Activated CD8-positive, alpha-beta memory T cell treated with anti-CD3 and anti-CD28 coated beads for 1 hour (primary cell): ENCODE measurements around the gene CTLA4.

Experiments used
- DNase-seq, 2 donors: peaks; one replicate each; pipeline ENCODE4 v3.0.0-alpha.2; 2020; ENCODE audit warnings: low read depth in 1 of 2; ENCODE audit errors: extremely low read depth in 1 of 2

CTLA4 gene

GRCh38 chr2:203889944-203890343 is 22.4 kb downstream of the CTLA4 start:
- DNase-seq = no peak

- DNase-seq = no peak
Observed at GRCh38 chr2:203890733-203891132, 23.2 kb downstream of the CTLA4 start.

- DNase-seq = no peak
Observed at GRCh38 chr2:203891474-203891873, 23.9 kb downstream of the CTLA4 start.

- no peak for DNase-seq
Observed at GRCh38 chr2:203892207-203892606, 24.6 kb downstream of the CTLA4 start.

GRCh38 chr2:203893401-203893800 is 25.8 kb downstream of the CTLA4 start:
- DNase-seq = no peak

GRCh38 chr2:203893840-203894239 is 26.3 kb downstream of the CTLA4 start:
- no peak for DNase-seq

GRCh38 chr2:203894262-203894661 is 26.7 kb downstream of the CTLA4 start:
- DNase-seq = no peak

GRCh38 chr2:203897544-203897943 is 30.0 kb downstream of the CTLA4 start:
- no peak for DNase-seq

- DNase-seq = no peak
Observed at GRCh38 chr2:203898657-203899056, 31.1 kb downstream of the CTLA4 start.

GRCh38 chr2:203900253-203900652 is 32.7 kb downstream of the CTLA4 start:
- no peak for DNase-seq

- DNase-seq = no peak
Observed at GRCh38 chr2:203904022-203904421, 36.5 kb downstream of the CTLA4 start.

GRCh38 chr2:203905656-203906055 is 38.1 kb downstream of the CTLA4 start:
- DNase-seq = no peak

- no peak for DNase-seq
Observed at GRCh38 chr2:203908066-203908796, 40.7 kb downstream of the CTLA4 start.

GRCh38 chr2:203908797-203909185 is 41.2 kb downstream of the CTLA4 start:
- no peak for DNase-seq

- DNase-seq = no peak
Observed at GRCh38 chr2:203909261-203909967, 41.8 kb downstream of the CTLA4 start.

- no peak for DNase-seq
Observed at GRCh38 chr2:203909974-203910373, 42.4 kb downstream of the CTLA4 start.

- DNase-seq = no peak
Observed at GRCh38 chr2:203913947-203914346, 46.4 kb downstream of the CTLA4 start.

- DNase-seq = no peak
Observed at GRCh38 chr2:203914546-203915182, 47.1 kb downstream of the CTLA4 start.

GRCh38 chr2:203915256-203915655 is 47.7 kb downstream of the CTLA4 start:
- DNase-seq = no peak

GRCh38 chr2:203916756-203917155 is 49.2 kb downstream of the CTLA4 start:
- DNase-seq = no peak

GRCh38 chr2:203918264-203918663 is 50.7 kb downstream of the CTLA4 start:
- no peak for DNase-seq

- DNase-seq = no peak
Observed at GRCh38 chr2:203918839-203919238, 51.3 kb downstream of the CTLA4 start.
